Measurements from ENCODE around the gene GLP1R.

The GLP1R gene

DNA sequence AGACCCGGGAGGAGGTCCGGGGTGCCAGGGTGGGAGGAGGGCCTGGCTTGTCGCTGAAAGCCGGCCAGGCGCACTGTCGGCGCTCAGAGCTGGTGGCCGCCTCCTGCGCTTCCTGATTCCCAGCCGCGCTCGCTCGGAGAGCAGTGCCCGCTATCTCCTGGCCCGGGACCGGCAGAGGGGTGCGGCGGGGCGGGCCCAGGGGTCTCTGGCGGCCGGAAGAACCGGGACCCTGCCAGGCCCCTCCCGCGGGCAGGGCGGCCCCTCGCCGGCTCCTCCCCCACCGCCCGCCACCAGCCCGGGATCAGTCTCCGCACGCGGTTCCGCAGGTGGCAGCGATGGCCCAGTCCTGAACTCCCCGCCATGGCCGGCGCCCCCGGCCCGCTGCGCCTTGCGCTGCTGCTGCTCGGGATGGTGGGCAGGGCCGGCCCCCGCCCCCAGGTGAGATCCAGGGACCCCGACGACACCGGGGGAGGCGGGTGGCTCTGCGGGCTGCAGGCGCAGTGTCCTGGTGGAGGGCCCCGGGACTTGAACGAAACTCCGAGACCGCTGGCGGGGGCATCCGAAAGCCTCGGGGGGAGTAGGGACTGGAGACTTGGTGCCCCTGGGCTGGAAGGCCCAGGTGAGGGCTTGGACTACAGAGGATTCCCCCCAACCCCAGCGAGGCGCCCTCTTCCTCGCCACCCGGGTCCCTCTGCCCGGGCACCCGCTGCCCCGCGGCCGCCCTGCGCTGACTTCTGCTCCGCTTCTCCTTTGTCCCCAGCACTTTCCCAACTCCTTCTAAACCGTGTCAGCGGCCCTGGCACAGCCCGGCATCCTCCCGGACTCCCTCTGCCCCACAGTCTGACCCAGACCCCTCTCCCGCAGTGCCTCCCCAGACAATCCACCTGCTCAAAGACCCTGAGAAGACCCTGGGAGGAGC lies at the start of gene GLP1R:
Gene GLP1R (plus strand): TSS at position 301 of the 919 bp plus-strand sequence. CDS start 60 bp downstream, at position 361.
- no peaks in the 10 kb centered on the region for H3K36me3 ChIP-seq (ENCODE audit: control insufficient read depth, insufficient read depth, low read length, severe bottlenecking)
- no peaks in the 10 kb centered on the region for H3K4me1 ChIP-seq (ENCODE audit: control insufficient read depth, insufficient read depth, low read length)
- H3K4me3 ChIP-seq (ENCODE audit: low read length), result peak within 1 kb of the TSS; percentile 59
- no peak within 1 kb of the TSS for H3K9ac ChIP-seq (ENCODE audit: low read length)
- no peaks in the 10 kb centered on the region for H3K9me3 ChIP-seq (ENCODE audit: control insufficient read depth, low read length)
- DNase-seq (ENCODE audit: low read depth), result no peak
- peaks cover 72% of the 10 kb centered on the region for H3K27me3 ChIP-seq (replicated peaks; ENCODE audit: control insufficient read depth, insufficient read depth, low read length)

DNA sequence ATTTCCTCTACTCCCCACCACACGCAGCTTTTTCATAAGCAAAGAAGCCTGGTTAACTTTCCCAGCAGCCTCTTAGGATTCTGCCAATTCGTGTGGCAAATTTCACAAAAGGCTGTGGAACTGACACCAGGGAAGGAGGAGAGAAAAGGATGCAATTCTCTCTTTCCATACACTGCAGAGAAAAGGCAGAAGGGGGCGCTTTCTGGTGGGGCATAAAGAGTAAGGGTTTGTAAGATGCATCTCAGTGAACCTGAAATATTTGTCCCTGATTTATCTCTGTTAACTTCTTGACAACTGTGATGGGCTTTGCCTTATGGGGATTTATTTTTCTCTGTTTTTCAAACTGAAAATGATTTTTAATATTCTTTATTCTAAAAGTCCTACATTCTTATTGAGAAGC lies 45.5 kb upstream of the GLP1R start:
- Histone ChIP-seq H3K4me1 (ENCODE audit: control insufficient read depth, insufficient read depth, low read length) (no peaks in the 10 kb centered on the region), H3K9ac (ENCODE audit: low read length) (no peak overlapping the region), H3K4me3 (ENCODE audit: low read length) (no peak overlapping the region), H3K9me3 (ENCODE audit: control insufficient read depth, low read length) (no peaks in the 10 kb centered on the region), H3K27me3 (replicated peaks; ENCODE audit: control insufficient read depth, insufficient read depth, low read length) (peaks cover 47% of the 10 kb centered on the region), H3K36me3 (ENCODE audit: control insufficient read depth, insufficient read depth, low read length, severe bottlenecking) (no peaks in the 10 kb centered on the region)
- no peak for DNase-seq (ENCODE audit: low read depth)

DNA sequence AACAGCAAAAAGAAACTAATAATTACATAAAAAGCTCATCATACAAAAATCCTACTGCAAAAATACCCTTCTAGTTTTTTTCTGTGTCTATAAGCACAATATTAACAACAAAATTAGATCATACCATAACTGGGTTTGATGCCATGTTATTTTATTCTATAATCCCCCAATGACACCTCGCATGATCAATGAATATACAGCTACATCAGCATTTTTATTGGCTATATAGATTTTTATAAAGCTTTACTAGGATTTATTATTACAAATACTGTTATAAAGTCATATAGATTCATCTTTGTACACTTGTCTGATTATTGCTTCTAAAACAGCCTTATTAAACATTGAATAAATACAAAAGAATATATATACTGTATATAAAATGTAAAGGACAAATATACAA lies 45.1 kb upstream of the GLP1R start:
- Histone ChIP-seq H3K9me3 (ENCODE audit: control insufficient read depth, low read length) (no peaks in the 10 kb centered on the region), H3K27me3 (replicated peaks; ENCODE audit: control insufficient read depth, insufficient read depth, low read length) (peaks cover 50% of the 10 kb centered on the region), H3K9ac (ENCODE audit: low read length) (no peak overlapping the region), H3K4me3 (ENCODE audit: low read length) (no peak overlapping the region), H3K36me3 (ENCODE audit: control insufficient read depth, insufficient read depth, low read length, severe bottlenecking) (no peaks in the 10 kb centered on the region), H3K4me1 (ENCODE audit: control insufficient read depth, insufficient read depth, low read length) (no peaks in the 10 kb centered on the region)
- DNase-seq (ENCODE audit: low read depth), result no peak

DNA sequence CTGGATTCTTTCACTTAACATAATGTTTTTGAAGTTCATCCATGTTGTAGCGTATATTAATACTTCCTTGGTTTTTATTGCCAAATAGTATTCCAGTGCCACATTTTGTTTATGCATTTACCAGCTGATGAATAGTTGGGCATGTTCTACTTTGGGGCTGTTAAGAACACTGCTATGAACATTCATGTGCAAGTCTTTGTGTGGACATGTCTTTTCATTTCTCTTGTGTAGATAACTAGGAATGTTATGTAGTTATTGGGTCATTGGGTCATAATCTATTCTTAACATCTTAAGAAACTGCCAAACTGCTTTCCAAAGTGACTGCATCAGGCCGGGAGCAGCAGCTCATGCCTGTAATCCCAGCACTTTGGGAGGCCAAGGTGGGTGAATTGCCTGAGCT lies 43.8 kb upstream of the GLP1R start:
- H3K9ac ChIP-seq (ENCODE audit: low read length), result no peak overlapping the region
- H3K27me3 ChIP-seq (replicated peaks; ENCODE audit: control insufficient read depth, insufficient read depth, low read length), result peaks cover 55% of the 10 kb centered on the region
- DNase-seq (ENCODE audit: low read depth), result no peak
- no peaks in the 10 kb centered on the region for H3K4me1 ChIP-seq (ENCODE audit: control insufficient read depth, insufficient read depth, low read length)
- H3K9me3 ChIP-seq (ENCODE audit: control insufficient read depth, low read length), result no peaks in the 10 kb centered on the region
- no peak overlapping the region for H3K4me3 ChIP-seq (ENCODE audit: low read length)
- H3K36me3 ChIP-seq (ENCODE audit: control insufficient read depth, insufficient read depth, low read length, severe bottlenecking), result no peaks in the 10 kb centered on the region

DNA sequence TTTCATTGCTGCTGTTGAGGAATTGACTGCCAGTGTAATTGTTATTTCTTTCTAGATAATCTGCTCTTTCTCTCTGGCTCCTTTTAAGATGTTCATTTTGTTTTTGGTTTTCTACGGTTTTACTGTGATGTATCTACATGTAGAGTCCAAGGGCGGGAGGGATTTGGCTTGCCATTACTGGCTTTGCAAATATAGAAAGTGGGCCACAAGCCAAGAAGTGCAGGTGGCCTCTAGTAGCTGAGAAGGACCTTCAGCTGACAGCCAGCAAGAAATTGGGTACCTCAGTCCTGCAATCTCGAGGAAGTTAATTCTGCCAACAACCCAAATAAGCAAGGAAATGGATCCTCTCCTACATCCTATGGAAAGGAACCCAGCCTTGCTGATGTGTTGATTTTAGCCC lies 42.8 kb upstream of the GLP1R start:
- Histone ChIP-seq H3K9ac (ENCODE audit: low read length) (no peak overlapping the region), H3K4me1 (ENCODE audit: control insufficient read depth, insufficient read depth, low read length) (no peaks in the 10 kb centered on the region), H3K27me3 (replicated peaks; ENCODE audit: control insufficient read depth, insufficient read depth, low read length) (peaks cover 51% of the 10 kb centered on the region), H3K36me3 (ENCODE audit: control insufficient read depth, insufficient read depth, low read length, severe bottlenecking) (no peaks in the 10 kb centered on the region), H3K4me3 (ENCODE audit: low read length) (no peak overlapping the region), H3K9me3 (ENCODE audit: control insufficient read depth, low read length) (no peaks in the 10 kb centered on the region)
- DNase-seq (ENCODE audit: low read depth), result no peak

DNA sequence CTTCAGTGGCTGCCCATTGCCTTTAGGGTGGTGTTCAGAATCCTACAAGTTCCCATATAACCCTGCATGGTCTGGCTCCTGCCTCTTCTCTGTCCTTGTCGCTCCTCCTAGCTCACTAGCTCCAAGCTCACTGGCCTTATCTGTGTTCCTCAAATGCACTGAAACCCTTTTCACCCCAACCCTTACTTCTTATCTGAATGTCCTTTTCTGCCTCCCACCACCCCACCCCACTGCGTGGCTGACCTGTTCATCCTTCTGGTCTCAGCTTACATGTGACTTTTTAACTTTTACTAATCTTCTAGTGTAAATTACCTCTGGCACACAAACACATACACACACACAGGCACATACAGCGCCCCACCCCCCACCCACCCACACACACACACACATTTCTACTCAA lies 41.0 kb upstream of the GLP1R start:
- Histone ChIP-seq H3K27me3 (replicated peaks; ENCODE audit: control insufficient read depth, insufficient read depth, low read length) (peaks cover 39% of the 10 kb centered on the region), H3K4me3 (ENCODE audit: low read length) (no peak overlapping the region), H3K9me3 (ENCODE audit: control insufficient read depth, low read length) (no peaks in the 10 kb centered on the region), H3K36me3 (ENCODE audit: control insufficient read depth, insufficient read depth, low read length, severe bottlenecking) (no peaks in the 10 kb centered on the region), H3K4me1 (ENCODE audit: control insufficient read depth, insufficient read depth, low read length) (no peaks in the 10 kb centered on the region), H3K9ac (ENCODE audit: low read length) (no peak overlapping the region)
- no peak for DNase-seq (ENCODE audit: low read depth)

DNA sequence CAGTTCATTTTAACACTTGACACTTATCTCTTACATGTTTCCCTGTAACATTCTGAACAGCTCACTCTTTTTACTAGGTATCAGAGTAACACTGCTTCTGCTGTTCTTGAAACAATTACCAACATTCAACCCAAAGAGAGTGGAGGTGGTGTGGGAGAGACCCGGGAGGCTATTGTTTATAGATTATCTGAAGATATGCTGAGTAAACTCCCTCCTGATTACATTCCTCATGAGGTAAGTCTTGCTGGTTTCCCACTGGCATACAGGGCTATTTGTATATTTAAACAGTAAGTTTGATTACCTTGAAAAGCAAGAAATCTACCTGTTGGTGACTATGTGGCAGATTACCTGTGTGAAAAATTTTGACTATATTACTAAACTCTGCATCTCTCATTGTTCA lies 39.8 kb upstream of the GLP1R start:
- Histone ChIP-seq H3K36me3 (ENCODE audit: control insufficient read depth, insufficient read depth, low read length, severe bottlenecking) (no peaks in the 10 kb centered on the region), H3K4me1 (ENCODE audit: control insufficient read depth, insufficient read depth, low read length) (no peaks in the 10 kb centered on the region), H3K27me3 (replicated peaks; ENCODE audit: control insufficient read depth, insufficient read depth, low read length) (peaks cover 33% of the 10 kb centered on the region), H3K4me3 (ENCODE audit: low read length) (no peak overlapping the region), H3K9me3 (ENCODE audit: control insufficient read depth, low read length) (no peaks in the 10 kb centered on the region), H3K9ac (ENCODE audit: low read length) (no peak overlapping the region)
- no peak for DNase-seq (ENCODE audit: low read depth)

DNA sequence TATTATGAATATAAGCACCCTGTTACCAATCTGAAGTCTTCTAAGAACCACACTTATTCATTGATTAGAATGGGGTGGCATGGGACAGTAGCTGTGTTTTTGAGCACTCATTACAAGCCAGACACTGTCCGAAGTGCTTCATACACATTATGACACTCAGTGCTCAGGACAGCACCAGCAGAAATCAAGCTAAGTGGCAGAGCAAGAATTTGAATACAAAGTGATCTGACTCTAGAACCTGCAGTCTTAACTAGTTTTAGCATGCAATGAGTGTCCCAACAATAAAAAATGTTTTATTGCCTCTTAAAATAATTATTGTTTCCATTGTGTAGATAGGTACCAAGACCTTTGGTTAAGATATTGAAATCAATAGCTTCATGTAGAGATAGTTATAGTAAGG lies 39.1 kb upstream of the GLP1R start:
- H3K27me3 ChIP-seq (replicated peaks; ENCODE audit: control insufficient read depth, insufficient read depth, low read length), result peaks cover 33% of the 10 kb centered on the region
- no peak overlapping the region for H3K4me3 ChIP-seq (ENCODE audit: low read length)
- no peaks in the 10 kb centered on the region for H3K4me1 ChIP-seq (ENCODE audit: control insufficient read depth, insufficient read depth, low read length)
- DNase-seq (ENCODE audit: low read depth), result no peak
- H3K9me3 ChIP-seq (ENCODE audit: control insufficient read depth, low read length), result no peaks in the 10 kb centered on the region
- H3K36me3 ChIP-seq (ENCODE audit: control insufficient read depth, insufficient read depth, low read length, severe bottlenecking), result no peaks in the 10 kb centered on the region
- H3K9ac ChIP-seq (ENCODE audit: low read length), result no peak overlapping the region

DNA sequence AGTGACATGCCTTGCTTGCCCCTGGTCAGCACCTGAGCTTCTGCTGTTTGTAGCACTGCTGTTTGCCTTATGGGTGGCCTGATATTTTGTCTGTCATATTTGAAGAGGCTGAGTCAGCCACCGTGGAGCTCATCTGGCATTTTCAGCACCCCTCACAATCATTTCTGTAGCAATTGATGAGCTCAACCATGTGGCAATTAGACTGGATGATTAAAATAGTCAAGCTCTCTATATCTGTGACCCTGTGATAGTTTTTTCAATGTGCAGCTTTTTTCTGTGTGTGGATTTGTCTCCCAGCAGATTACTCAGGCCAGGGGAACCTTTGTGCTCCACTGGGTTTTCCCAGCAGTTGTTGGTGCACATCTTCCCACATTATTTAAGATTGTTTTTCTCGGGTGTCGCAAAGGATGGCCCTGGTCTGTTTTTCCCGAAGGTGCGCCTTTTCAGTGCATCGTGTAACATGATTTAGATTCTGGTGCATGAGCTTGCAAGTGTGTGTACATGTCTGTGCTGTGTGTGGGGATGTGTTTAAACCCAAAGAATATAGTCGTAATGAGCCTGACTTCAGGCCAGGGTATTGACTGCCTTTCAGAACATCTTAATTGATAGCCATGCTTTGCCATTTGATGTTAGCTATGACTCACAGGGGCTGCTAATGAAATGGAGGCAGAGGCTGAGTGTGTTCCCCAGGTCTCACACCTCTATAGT lies 31.6 kb upstream of the GLP1R start:
- H3K9ac ChIP-seq (ENCODE audit: low read length), result no peak overlapping the region

DNA sequence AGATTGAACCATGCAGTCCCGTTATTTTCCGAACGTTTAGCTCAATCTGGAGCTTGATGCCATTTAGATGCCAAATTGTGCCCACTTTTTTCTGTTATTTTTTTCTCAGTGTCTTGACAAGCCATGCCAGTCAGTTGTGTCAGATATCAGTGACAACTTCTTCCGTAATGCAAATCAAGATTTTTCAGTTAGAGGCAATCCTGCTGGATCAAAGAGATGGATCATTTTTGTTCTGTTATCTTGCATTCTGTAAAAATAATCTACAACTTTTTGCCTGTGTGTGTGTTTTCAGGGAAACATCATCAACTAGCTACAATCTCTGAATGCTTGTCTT lies 31.1 kb upstream of the GLP1R start:
- Histone ChIP-seq H3K9me3 (ENCODE audit: control insufficient read depth, low read length) (peaks cover 10% of the 10 kb centered on the region), H3K27me3 (replicated peaks; ENCODE audit: control insufficient read depth, insufficient read depth, low read length) (peaks cover 28% of the 10 kb centered on the region), H3K9ac (ENCODE audit: low read length) (no peak overlapping the region), H3K4me1 (ENCODE audit: control insufficient read depth, insufficient read depth, low read length) (no peaks in the 10 kb centered on the region), H3K36me3 (ENCODE audit: control insufficient read depth, insufficient read depth, low read length, severe bottlenecking) (no peaks in the 10 kb centered on the region), H3K4me3 (ENCODE audit: low read length) (no peak overlapping the region)
- DNase-seq (ENCODE audit: low read depth), result no peak

More for the DNA sequence above, 31.6 kb upstream of the GLP1R start:
- Histone ChIP-seq H3K36me3 (ENCODE audit: control insufficient read depth, insufficient read depth, low read length, severe bottlenecking) (no peaks in the 10 kb centered on the region), H3K9me3 (ENCODE audit: control insufficient read depth, low read length) (peaks cover 10% of the 10 kb centered on the region), H3K27me3 (replicated peaks; ENCODE audit: control insufficient read depth, insufficient read depth, low read length) (peaks cover 31% of the 10 kb centered on the region), H3K4me3 (ENCODE audit: low read length) (no peak overlapping the region), H3K4me1 (ENCODE audit: control insufficient read depth, insufficient read depth, low read length) (no peaks in the 10 kb centered on the region)
- DNase-seq (ENCODE audit: low read depth), result no peak

DNA sequence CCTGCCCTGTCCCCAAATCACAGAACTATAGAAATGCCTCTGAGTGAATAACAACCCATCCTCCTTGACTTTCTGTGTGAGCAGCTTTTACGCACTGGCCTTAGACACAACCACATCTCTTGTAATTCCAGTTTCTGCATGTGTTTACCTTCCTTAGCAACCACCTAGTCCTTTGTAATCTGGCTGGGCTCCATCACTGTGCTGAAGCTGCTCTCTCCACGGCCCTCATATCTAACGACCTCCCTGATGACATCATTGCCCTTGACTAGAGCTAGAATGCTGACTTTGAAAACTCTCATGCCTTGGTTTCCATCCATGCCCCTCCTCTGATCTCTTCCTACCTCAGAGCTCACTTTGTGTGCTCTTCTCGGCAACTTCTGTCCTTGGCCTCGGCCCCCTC lies 30.5 kb upstream of the GLP1R start:
- H3K4me3 ChIP-seq (ENCODE audit: low read length), result no peak overlapping the region
- H3K9me3 ChIP-seq (ENCODE audit: control insufficient read depth, low read length), result peaks cover 10% of the 10 kb centered on the region
- no peaks in the 10 kb centered on the region for H3K36me3 ChIP-seq (ENCODE audit: control insufficient read depth, insufficient read depth, low read length, severe bottlenecking)
- H3K9ac ChIP-seq (ENCODE audit: low read length), result no peak overlapping the region
- peaks cover 28% of the 10 kb centered on the region for H3K27me3 ChIP-seq (replicated peaks; ENCODE audit: control insufficient read depth, insufficient read depth, low read length)
- no peaks in the 10 kb centered on the region for H3K4me1 ChIP-seq (ENCODE audit: control insufficient read depth, insufficient read depth, low read length)
- no peak for DNase-seq (ENCODE audit: low read depth)

Measured in adipocyte (in vitro differentiated cells).